Stimulated activated effector memory CD8-positive, alpha-beta T cell treated with anti-CD3 and anti-CD28 coated beads, Interleukin-12 subunit alpha, Interleukin-12 subunit beta, amount 100 ng/mL, for 72 hours (primary cell): ENCODE data around the gene SPINDOC.
"Not testable (repeated sequence)": the region's sequence is repeated elsewhere in the genome, so short reads cannot be mapped to it uniquely, and the experiment has no call there.

Experiments
- ATAC-seq: fragments of 150-1000 bp; cut with Tn5 transposase; 2 replicates; pipeline ENCODE4 v1.10.0; 2021
- DNase-seq, 2 donors: peaks; one replicate each; pipeline ENCODE4 v3.0.0; 2021 to 2022; ENCODE audit warnings: low spot score in 2 of 2
- H3K27ac Mint-ChIP-seq: one replicate; pipeline ENCODE4 v1.8.0; 2022; ENCODE audit warnings: mild to moderate bottlenecking, mixed read lengths
- H3K36me3 Mint-ChIP-seq: one replicate; pipeline ENCODE4 v1.8.0; 2022; ENCODE audit warnings: mild to moderate bottlenecking, mixed read lengths
- H3K4me1 Mint-ChIP-seq: one replicate; pipeline ENCODE4 v1.8.0; 2022; ENCODE audit warnings: mixed read lengths
- H3K4me3 Mint-ChIP-seq: one replicate; pipeline ENCODE4 v1.8.0; 2022; ENCODE audit warnings: mild to moderate bottlenecking, mixed read lengths
- H3K9me3 Mint-ChIP-seq: one replicate; pipeline ENCODE4 v1.8.0; 2022; ENCODE audit warnings: mixed read lengths

SPINDOC gene

GRCh38 chr11:63850920-63851319 is 37.7 kb downstream of the SPINDOC start:
- DNase-seq (no peak), ATAC-seq (peak; percentile 19)
- Mint-ChIP-seq H3K4me3 (peak overlapping the region; percentile 64), H3K36me3 (peaks cover 64% of the 10 kb centered on the region), H3K9me3 (no peaks in the 10 kb centered on the region), H3K27ac (peak overlapping the region; percentile 85), H3K4me1 (peaks cover 55% of the 10 kb centered on the region)

- DNase-seq (no peak), ATAC-seq (peak; percentile 34)
- H3K27ac Mint-ChIP-seq = peak overlapping the region; percentile 85
- no peaks in the 10 kb centered on the region for H3K9me3 Mint-ChIP-seq
- peaks cover 53% of the 10 kb centered on the region for H3K4me1 Mint-ChIP-seq
- H3K36me3 Mint-ChIP-seq = peaks cover 60% of the 10 kb centered on the region
- H3K4me3 Mint-ChIP-seq = peak overlapping the region; percentile 64
Observed at GRCh38 chr11:63851364-63851763, 38.1 kb downstream of the SPINDOC start.

DNA sequence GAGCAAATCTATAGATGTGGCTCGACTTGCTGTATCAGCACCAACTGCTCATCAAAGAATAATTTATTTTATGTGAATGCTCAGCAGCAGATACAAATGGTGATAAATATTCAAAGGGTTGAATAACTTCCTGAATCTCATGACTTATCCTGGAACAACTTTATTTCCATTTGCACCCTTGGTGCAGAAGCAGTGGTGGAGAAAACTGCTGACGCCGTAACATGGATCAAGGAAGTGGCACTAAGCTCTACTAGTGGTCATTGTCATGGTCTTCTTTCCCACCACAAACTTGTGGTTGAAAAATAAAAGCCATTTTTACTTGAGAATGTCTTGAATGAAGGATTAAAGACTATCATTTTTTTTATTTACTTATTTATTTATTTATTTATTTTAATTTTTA is 40.2 kb downstream of the SPINDOC start:
- no peaks in the 10 kb centered on the region for H3K9me3 Mint-ChIP-seq
- H3K36me3 Mint-ChIP-seq = peaks cover 52% of the 10 kb centered on the region
- peaks cover 43% of the 10 kb centered on the region for H3K4me1 Mint-ChIP-seq
- no peak overlapping the region for H3K4me3 Mint-ChIP-seq
- no peak overlapping the region for H3K27ac Mint-ChIP-seq
- DNase-seq (no peak), ATAC-seq (no peak)

DNA sequence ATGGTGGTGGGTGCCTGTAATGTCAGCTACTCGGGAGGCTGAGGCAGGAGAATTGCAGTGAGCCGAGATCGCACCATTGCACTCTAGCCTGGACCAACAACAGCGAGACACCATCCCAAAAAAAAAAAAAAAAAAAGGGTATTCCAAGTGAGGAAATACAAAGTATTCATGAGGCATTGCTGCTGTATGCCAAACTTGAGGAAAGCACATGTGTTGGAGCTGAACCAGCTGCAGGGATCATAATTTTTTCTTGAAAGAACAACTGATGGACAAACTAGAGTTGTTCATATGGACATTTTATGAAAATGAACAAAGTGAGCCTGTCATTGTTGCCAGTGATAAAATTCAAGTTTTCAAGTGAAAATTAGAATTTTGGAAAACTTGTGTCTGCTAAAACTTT is 41.4 kb downstream of the SPINDOC start:
- Mint-ChIP-seq H3K27ac (peak overlapping the region; percentile 10), H3K4me3 (no peak overlapping the region), H3K9me3 (no peaks in the 10 kb centered on the region), H3K36me3 (peaks cover 60% of the 10 kb centered on the region), H3K4me1 (peaks cover 32% of the 10 kb centered on the region)
- DNase-seq = no peak
- ATAC-seq = no peak

DNA sequence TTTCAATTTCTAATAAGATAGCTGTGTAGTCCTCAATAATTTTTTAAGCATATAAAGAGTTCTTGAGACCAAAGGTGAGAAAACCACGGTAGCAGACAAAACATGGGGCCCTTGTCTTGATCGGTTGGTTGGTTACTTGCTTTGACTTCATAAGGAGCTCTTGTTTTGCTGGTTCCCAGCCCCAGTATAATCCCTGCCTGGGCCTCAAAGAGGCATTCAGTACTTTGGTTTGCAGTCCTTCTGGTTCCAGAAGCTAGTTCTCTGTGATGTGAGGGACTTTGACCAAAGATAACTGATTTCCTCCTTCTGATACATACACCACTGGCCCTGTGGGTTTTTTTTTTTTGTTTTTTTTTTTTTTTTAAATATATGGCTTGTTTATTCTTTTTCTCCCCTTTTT is 42.7 kb downstream of the SPINDOC start:
- Mint-ChIP-seq H3K4me1 (peaks cover 24% of the 10 kb centered on the region), H3K36me3 (peaks cover 62% of the 10 kb centered on the region), H3K27ac (no peak overlapping the region), H3K9me3 (no peaks in the 10 kb centered on the region), H3K4me3 (no peak overlapping the region)
- ATAC-seq (peak; percentile 62), DNase-seq (no peak)

- no peak for ATAC-seq
- H3K4me3 Mint-ChIP-seq = no peak overlapping the region
- no peaks in the 10 kb centered on the region for H3K9me3 Mint-ChIP-seq
- DNase-seq = no peak
- peak overlapping the region; percentile 64 for H3K27ac Mint-ChIP-seq
- H3K4me1 Mint-ChIP-seq = peaks cover 26% of the 10 kb centered on the region
- H3K36me3 Mint-ChIP-seq = peaks cover 55% of the 10 kb centered on the region
Observed at GRCh38 chr11:63858628-63859550, 45.6 kb downstream of the SPINDOC start.

- ATAC-seq = peak; percentile 28
- Mint-ChIP-seq H3K4me1 (peaks cover 43% of the 10 kb centered on the region), H3K27ac (peak overlapping the region; percentile 63), H3K4me3 (no peak overlapping the region), H3K9me3 (no peaks in the 10 kb centered on the region), H3K36me3 (peaks cover 43% of the 10 kb centered on the region)
- no peak for DNase-seq
Observed at GRCh38 chr11:63862923-63863322, 49.7 kb downstream of the SPINDOC start.

DNA sequence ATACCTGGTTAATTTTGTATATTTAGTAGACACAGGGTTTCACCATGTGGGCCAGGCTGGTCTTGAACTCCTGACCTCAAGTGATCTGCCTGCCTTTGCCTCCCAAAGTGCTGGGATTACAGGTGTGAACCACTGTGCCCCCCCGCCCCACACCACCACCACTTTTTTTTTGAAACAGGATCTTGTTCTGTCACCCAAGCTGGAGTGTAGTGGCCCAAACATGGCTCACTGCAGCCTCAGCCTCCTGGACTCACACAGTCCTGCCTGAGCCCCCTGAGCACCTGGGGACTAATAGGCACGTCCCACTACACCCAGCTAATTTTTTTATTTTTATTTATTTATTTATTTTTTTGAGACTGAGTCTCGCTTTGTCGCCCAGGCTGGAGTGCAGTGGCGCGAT is 50.4 kb downstream of the SPINDOC start:
- H3K36me3 Mint-ChIP-seq = peaks cover 37% of the 10 kb centered on the region
- H3K27ac Mint-ChIP-seq, DNase-seq, H3K9me3 Mint-ChIP-seq, H3K4me3 Mint-ChIP-seq, ATAC-seq: not testable (repeated sequence)
- peaks cover 49% of the 10 kb centered on the region for H3K4me1 Mint-ChIP-seq

DNA sequence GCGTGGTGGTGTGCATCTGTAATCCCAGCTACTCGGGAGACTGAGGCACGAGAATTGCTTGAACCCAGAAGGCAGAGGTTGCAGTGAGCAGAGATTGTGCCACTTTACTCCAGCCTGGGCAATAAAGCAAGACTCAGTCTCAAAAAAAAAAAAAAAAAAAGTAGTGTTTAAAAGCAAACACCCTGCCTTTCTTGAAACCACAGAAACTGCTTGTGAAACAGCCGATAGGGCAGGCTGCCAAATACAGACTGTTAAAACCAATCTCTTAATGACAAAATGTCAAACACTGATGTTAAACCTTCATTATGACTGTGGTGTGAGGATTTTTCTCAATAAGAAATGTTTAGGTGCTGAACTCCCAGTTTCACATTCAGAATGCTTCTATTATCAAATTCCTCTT is 53.0 kb downstream of the SPINDOC start:
- Mint-ChIP-seq H3K4me1 (peaks cover 75% of the 10 kb centered on the region), H3K4me3 (peak overlapping the region; percentile 49), H3K27ac (peak overlapping the region; percentile 46), H3K9me3 (no peaks in the 10 kb centered on the region), H3K36me3 (peaks cover 34% of the 10 kb centered on the region)
- peak; percentile 93 for ATAC-seq
- peak; percentile 49 to 85 for DNase-seq

DNA sequence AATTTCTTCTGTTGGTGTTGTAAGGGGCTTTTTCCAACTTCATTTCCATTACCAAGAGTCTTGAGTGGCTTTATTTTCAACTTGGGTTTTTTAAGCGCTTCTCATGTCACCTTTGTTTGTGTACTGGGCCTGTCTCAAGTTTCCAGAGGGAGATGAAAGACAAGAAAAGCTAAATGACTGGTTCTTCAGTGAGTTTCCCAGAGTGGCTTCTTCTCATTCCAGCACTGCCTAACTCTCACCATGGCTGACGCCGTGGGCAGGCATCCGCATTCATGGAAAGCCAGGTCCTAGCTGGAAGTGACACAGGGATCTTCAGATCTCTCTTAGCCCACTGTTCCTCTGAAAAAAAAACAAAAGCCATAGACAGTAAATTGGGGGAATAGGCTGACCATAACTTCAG is 54.3 kb downstream of the SPINDOC start:
- no peaks in the 10 kb centered on the region for H3K9me3 Mint-ChIP-seq
- no peak overlapping the region for H3K4me3 Mint-ChIP-seq
- DNase-seq (no peak), ATAC-seq (no peak)
- H3K4me1 Mint-ChIP-seq = peaks cover 80% of the 10 kb centered on the region
- H3K27ac Mint-ChIP-seq = no peak overlapping the region
- peaks cover 26% of the 10 kb centered on the region for H3K36me3 Mint-ChIP-seq

GRCh38 chr11:63868399-63869064 is 55.3 kb downstream of the SPINDOC start:
- DNase-seq (no peak), ATAC-seq (no peak)
- Mint-ChIP-seq H3K9me3 (no peaks in the 10 kb centered on the region), H3K4me1 (peaks cover 81% of the 10 kb centered on the region), H3K27ac (no peak overlapping the region), H3K4me3 (no peak overlapping the region), H3K36me3 (peaks cover 21% of the 10 kb centered on the region)

GRCh38 chr11:63869171-63869591 is 55.9 kb downstream of the SPINDOC start:
- Mint-ChIP-seq H3K27ac (peak overlapping the region; percentile 67), H3K36me3 (peaks cover 21% of the 10 kb centered on the region), H3K9me3 (no peaks in the 10 kb centered on the region), H3K4me1 (peaks cover 85% of the 10 kb centered on the region), H3K4me3 (peak overlapping the region; percentile 43)
- no peak for ATAC-seq
- no peak for DNase-seq

DNA sequence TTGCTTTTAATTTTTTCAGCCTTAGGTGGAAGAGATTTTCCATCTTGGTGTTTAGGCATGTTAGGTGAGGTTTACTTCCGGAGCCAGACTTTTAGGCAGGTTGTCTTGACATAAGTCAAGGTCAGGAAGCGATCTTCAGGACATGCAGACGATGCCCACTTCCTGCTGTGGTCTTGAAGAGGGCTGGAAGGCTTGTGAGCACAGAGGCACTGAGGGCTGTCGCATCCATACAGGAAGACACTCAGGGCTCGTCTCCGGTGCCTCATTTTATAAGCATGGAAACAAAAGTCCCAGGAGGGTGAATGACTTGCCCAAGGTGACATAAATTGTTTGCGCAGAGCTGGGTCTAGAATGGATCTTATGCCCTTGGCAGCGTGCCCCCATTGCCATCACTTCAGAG is 56.4 kb downstream of the SPINDOC start:
- Mint-ChIP-seq H3K9me3 (no peaks in the 10 kb centered on the region), H3K4me3 (peak overlapping the region; percentile 43), H3K4me1 (peaks cover 90% of the 10 kb centered on the region), H3K36me3 (peaks cover 21% of the 10 kb centered on the region), H3K27ac (peak overlapping the region; percentile 67)
- DNase-seq (no peak), ATAC-seq (no peak)

DNA sequence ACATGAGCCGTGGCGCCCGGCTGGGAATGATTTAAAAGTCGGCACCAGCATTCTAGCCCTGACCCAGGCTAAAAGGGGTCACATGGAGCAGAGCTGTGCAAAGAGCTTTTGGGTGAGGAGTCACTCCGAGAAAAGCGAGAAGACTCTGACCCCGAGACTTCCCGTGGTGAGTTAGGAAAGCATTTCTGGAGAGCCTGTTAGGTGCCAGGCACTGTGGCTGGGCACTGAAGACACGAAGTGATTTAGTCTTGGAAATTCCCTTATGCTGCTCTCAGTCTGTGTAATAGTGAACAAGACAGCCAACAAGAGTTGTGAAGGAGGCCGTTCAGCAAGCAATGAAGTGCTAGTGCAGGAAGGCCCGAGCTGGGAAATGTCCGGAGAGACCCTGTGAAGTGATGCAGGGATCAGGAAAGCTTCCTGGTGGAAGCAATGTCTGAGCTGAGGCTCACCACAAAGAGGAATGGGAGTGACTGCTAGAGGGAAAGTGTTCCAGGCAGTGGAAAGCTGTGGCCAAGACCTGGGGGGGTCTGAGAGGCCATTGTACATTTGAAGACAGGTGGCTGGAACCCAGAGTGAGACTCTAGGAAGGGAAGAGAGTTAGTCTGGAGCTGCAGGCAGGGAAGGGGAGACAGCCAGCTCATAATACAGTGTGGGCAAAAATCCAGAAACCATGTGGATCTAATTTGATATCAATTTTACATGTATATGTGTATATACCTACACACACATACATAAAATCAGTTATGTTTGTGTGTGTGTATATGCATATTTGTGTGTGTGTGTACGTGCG is 57.3 kb downstream of the SPINDOC start:
- ATAC-seq (peak; percentile 72), DNase-seq (no peak)
- Mint-ChIP-seq H3K36me3 (peaks cover 21% of the 10 kb centered on the region), H3K9me3 (no peaks in the 10 kb centered on the region), H3K4me1 (peaks cover 86% of the 10 kb centered on the region), H3K4me3 (peak overlapping the region; percentile 43), H3K27ac (peak overlapping the region; percentile 67)
